Subcutaneous abdominal adipose tissue (tissue), 5 donors: ENCODE data around the gene TRAF6.
A peak's percentile ranks its signal among the peaks of the same experiment; 100 is the strongest.
"Not testable (repeated sequence)": the region's sequence is repeated elsewhere in the genome, so short reads cannot be mapped to it uniquely, and the experiment has no call there.

Experiments
- H3K27ac ChIP-seq: one replicate; pipeline ENCODE4 v1.7.0; 2013; ENCODE audit warnings: low read depth, mild to moderate bottlenecking, inconsistent platforms, low read length, moderate library complexity
- H3K27me3 ChIP-seq, 5 donors: one replicate each; pipeline ENCODE4 v1.7.0; 2013; ENCODE audit warnings: low read length in 5 of 5, inconsistent platforms in 1 of 5; ENCODE audit not compliant: control insufficient read depth in 5 of 5, insufficient read depth in 4 of 5
- H3K36me3 ChIP-seq, 5 donors: one replicate each; pipeline ENCODE4 v1.7.0; 2013; ENCODE audit warnings: low read length in 5 of 5; ENCODE audit not compliant: control insufficient read depth in 5 of 5, insufficient read depth in 5 of 5
- H3K4me1 ChIP-seq, 5 donors: one replicate each; pipeline ENCODE4 v1.7.0; 2013; ENCODE audit warnings: low read length in 5 of 5, mild to moderate bottlenecking in 3 of 5, moderate library complexity in 1 of 5; ENCODE audit not compliant: control insufficient read depth in 5 of 5, insufficient read depth in 5 of 5
- H3K4me3 ChIP-seq, 5 donors: one replicate each; pipeline ENCODE4 v1.7.0; 2013; ENCODE audit warnings: low read length in 5 of 5, low read depth in 1 of 5
- H3K9ac ChIP-seq, 5 donors: one replicate each; pipeline ENCODE4 v1.7.0; 2013; ENCODE audit warnings: low read length in 5 of 5, mild to moderate bottlenecking in 4 of 5, moderate library complexity in 3 of 5
- H3K9me3 ChIP-seq, 5 donors: one replicate each; pipeline ENCODE4 v1.7.0; 2013; ENCODE audit warnings: low read length in 5 of 5; ENCODE audit not compliant: control insufficient read depth in 5 of 5
- donor health status: healthy.
- donor health status: healthy.
- donor health status: healthy.
- donor health status: healthy.
- donor health status: healthy.

The TRAF6 gene

GRCh38 chr11:36499315-36499714, 10.8 kb downstream of the TRAF6 start:
- no peak overlapping the region for H3K4me3 ChIP-seq
- H3K9ac ChIP-seq, result peak overlapping the region in 1 of 5 donors; percentile 8
- peaks cover 0 to 9% (median 5%) of the 10 kb centered on the region in 5 donors for H3K4me1 ChIP-seq
- H3K27me3 ChIP-seq, result no peaks in the 10 kb centered on the region
- no peak overlapping the region for H3K27ac ChIP-seq
- peaks cover 37 to 58% (median 51%) of the 10 kb centered on the region in 5 donors for H3K36me3 ChIP-seq
- no peaks in the 10 kb centered on the region for H3K9me3 ChIP-seq

GRCh38 chr11:36498721-36499120, 11.4 kb downstream of the TRAF6 start:
- H3K27me3 ChIP-seq, result no peaks in the 10 kb centered on the region
- peaks cover 0 to 9% (median 5%) of the 10 kb centered on the region in 5 donors for H3K4me1 ChIP-seq
- H3K4me3 ChIP-seq, result no peak overlapping the region
- no peaks in the 10 kb centered on the region for H3K9me3 ChIP-seq
- no peak overlapping the region for H3K27ac ChIP-seq
- peaks cover 39 to 63% (median 53%) of the 10 kb centered on the region in 5 donors for H3K36me3 ChIP-seq
- H3K9ac ChIP-seq, result no peak overlapping the region

- Histone ChIP-seq H3K27me3 (no peaks in the 10 kb centered on the region), H3K9me3 (no peaks in the 10 kb centered on the region), H3K36me3 (peaks cover 50 to 73% (median 55%) of the 10 kb centered on the region in 5 donors), H3K4me1 (peaks cover 0 to under 1% (median 0%) of the 10 kb centered on the region in 5 donors), H3K27ac (no peak overlapping the region), H3K4me3 (no peak overlapping the region), H3K9ac (no peak overlapping the region)
Measured at GRCh38 chr11:36493332-36493731, 16.7 kb downstream of the TRAF6 start.

GRCh38 chr11:36492724-36493304, 17.3 kb downstream of the TRAF6 start:
- Histone ChIP-seq H3K9me3 (no peaks in the 10 kb centered on the region), H3K9ac (no peak overlapping the region), H3K4me3 (no peak overlapping the region), H3K4me1 (peaks cover 0 to 6% (median 0%) of the 10 kb centered on the region in 5 donors), H3K27ac (no peak overlapping the region), H3K27me3 (no peaks in the 10 kb centered on the region), H3K36me3 (peaks cover 47 to 68% (median 53%) of the 10 kb centered on the region in 5 donors)

- Histone ChIP-seq H3K9me3 (no peaks in the 10 kb centered on the region), H3K4me3 (no peak overlapping the region), H3K27me3 (no peaks in the 10 kb centered on the region), H3K36me3 (peaks cover 34 to 57% (median 44%) of the 10 kb centered on the region in 5 donors), H3K9ac (no peak overlapping the region), H3K27ac (no peak overlapping the region), H3K4me1 (peaks cover 2 to 19% (median 12%) of the 10 kb centered on the region in 5 donors)
Measured at GRCh38 chr11:36490026-36490806, 19.9 kb downstream of the TRAF6 start.

DNA sequence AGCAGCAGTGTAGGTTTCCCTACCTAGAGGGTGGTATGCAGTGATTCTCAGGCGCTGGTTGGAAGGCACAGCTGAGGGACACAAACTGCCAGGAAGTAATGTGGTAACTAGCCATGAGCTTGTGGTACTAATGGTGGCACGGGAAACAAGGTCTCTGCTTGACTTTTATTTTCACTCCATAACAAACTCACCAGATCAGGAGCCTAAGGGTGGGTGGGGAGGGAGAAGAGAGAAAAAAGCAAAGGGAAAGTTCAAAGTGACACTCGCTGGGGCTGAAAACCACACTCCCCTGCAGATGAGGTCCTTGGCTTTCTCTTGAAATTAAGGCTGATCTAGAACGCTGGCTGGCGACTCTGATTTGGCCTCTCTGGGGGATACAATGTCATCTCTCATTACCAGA, 22.0 kb downstream of the TRAF6 start:
- peaks cover 28 to 47% (median 37%) of the 10 kb centered on the region in 5 donors for H3K36me3 ChIP-seq
- peak overlapping the region; percentile 19 for H3K27ac ChIP-seq
- no peak overlapping the region for H3K4me3 ChIP-seq
- H3K4me1 ChIP-seq, result peaks cover 2 to 22% (median 12%) of the 10 kb centered on the region in 5 donors
- no peaks in the 10 kb centered on the region for H3K27me3 ChIP-seq
- H3K9ac ChIP-seq, result no peak overlapping the region
- no peaks in the 10 kb centered on the region for H3K9me3 ChIP-seq

- peaks cover 28 to 47% (median 37%) of the 10 kb centered on the region in 5 donors for H3K36me3 ChIP-seq
- H3K9me3 ChIP-seq, result no peaks in the 10 kb centered on the region
- no peak overlapping the region for H3K9ac ChIP-seq
- H3K4me1 ChIP-seq, result peaks cover 2 to 22% (median 12%) of the 10 kb centered on the region in 5 donors
- H3K4me3 ChIP-seq, result no peak overlapping the region
- no peaks in the 10 kb centered on the region for H3K27me3 ChIP-seq
- H3K27ac ChIP-seq, result peak overlapping the region; percentile 19
Measured at GRCh38 chr11:36487619-36488018, 22.5 kb downstream of the TRAF6 start.

DNA sequence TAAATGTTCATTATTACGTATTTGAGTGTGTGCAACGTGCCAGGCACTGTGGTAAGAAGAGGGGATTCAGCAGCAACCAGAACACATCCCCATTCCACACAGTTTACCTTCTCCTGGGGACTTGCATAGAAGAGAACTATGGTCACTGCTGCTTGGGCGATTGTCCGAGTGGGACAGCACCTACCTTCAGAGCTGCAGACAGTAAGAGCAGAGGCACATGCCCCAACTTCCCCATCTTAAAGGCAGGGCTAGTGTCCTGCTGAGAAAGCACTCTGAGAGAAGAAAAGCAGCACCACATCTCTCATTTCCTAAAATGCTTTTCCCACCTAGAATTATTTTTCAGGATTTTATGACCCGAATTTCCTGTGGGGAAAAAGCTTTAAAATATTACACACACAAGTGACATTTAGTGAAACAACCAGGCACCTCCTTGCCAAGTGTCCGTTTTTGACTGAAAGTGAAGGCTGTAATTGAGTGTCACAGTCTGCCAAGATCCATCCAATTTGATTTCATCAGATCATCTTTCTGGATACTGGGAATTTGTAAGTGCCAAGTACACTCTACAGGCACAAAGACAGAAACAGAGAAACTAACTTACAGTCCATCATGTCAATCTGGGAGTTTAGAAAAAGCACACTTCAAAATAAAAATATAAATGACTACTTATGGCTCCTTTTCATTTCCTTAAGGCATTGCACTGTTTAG, 24.6 kb downstream of the TRAF6 start:
- Histone ChIP-seq H3K36me3 (peaks cover 13 to 30% (median 23%) of the 10 kb centered on the region in 5 donors), H3K4me3 (no peak overlapping the region), H3K4me1 (peaks cover 2 to 22% (median 12%) of the 10 kb centered on the region in 5 donors), H3K9ac (no peak overlapping the region), H3K9me3 (no peaks in the 10 kb centered on the region), H3K27ac (no peak overlapping the region), H3K27me3 (no peaks in the 10 kb centered on the region)

- not testable (repeated sequence) for H3K9ac ChIP-seq, H3K27ac ChIP-seq, H3K9me3 ChIP-seq, H3K27me3 ChIP-seq, H3K4me3 ChIP-seq
- H3K36me3 ChIP-seq, result peaks cover 0 to 13% (median 8%) of the 10 kb centered on the region in 5 donors
- peaks cover 2 to 23% (median 18%) of the 10 kb centered on the region in 5 donors for H3K4me1 ChIP-seq
Measured at GRCh38 chr11:36483042-36483441, 27.0 kb downstream of the TRAF6 start.

- no peaks in the 10 kb centered on the region for H3K9me3 ChIP-seq
- no peak overlapping the region for H3K27ac ChIP-seq
- no peaks in the 10 kb centered on the region for H3K27me3 ChIP-seq
- H3K36me3 ChIP-seq, result peaks cover 0 to 12% (median 5%) of the 10 kb centered on the region in 5 donors
- no peak overlapping the region for H3K4me3 ChIP-seq
- no peak overlapping the region for H3K9ac ChIP-seq
- peaks cover 0 to 15% (median 8%) of the 10 kb centered on the region in 5 donors for H3K4me1 ChIP-seq
Measured at GRCh38 chr11:36480833-36481232, 29.2 kb downstream of the TRAF6 start.
